Retinal pigment epithelial cell (primary cell): ENCODE measurements around the gene SLC17A4.

Source experiments
- DNase-seq: peaks from one replicate; pipeline ENCODE4 v3.0.0-alpha.2; 2010; ENCODE audit warnings: low read depth
- H3K4me3 ChIP-seq: 2 replicates; pipeline ENCODE4 v1.5.1; 2011; ENCODE audit warnings: mild to moderate bottlenecking, low read length, control low read depth, moderate library complexity
- TF ChIP-seq, protein P1 (sequence below): conservative IDR thresholded peaks from 2 replicates; pipeline ENCODE4 v1.5.1; 2011; ENCODE audit warnings: low read depth, low read length, control low read depth, inconsistent platforms

Gene SLC17A4

GRCh38 chr6:25769983-25770382 is 15.4 kb downstream of the SLC17A4 start:
- DNase-seq: no peak
- TF ChIP-seq, protein P1, sequence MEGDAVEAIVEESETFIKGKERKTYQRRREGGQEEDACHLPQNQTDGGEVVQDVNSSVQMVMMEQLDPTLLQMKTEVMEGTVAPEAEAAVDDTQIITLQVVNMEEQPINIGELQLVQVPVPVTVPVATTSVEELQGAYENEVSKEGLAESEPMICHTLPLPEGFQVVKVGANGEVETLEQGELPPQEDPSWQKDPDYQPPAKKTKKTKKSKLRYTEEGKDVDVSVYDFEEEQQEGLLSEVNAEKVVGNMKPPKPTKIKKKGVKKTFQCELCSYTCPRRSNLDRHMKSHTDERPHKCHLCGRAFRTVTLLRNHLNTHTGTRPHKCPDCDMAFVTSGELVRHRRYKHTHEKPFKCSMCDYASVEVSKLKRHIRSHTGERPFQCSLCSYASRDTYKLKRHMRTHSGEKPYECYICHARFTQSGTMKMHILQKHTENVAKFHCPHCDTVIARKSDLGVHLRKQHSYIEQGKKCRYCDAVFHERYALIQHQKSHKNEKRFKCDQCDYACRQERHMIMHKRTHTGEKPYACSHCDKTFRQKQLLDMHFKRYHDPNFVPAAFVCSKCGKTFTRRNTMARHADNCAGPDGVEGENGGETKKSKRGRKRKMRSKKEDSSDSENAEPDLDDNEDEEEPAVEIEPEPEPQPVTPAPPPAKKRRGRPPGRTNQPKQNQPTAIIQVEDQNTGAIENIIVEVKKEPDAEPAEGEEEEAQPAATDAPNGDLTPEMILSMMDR: no peak

DNA sequence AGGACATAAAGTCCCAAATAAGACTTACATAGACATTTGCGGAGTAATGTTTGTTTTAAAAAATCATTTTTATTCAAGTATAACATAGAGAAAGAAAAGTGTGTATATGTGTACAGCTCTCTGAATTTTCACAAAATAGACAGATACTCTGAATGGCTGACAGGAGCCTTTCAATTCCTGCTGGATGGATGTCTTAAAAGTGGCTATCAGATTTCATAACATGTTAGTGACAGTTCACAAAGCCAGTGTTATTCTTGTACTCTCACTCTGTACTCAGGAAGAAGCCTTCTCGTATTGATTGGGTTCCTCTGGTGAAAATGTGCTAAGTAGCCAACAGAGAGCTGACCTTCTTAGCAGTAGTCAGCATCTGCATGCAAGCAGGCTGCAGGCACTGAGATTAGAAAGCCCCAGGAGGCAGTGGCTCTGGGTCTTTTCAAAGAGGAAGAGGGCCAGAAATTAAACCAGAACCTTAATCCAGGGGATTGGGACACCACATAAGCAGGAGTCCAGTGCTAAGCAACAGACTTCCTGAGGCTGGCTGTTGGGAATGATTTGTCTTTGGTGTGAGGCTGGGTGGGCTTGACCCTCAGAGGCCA is 19.7 kb downstream of the SLC17A4 start:
- H3K4me3 ChIP-seq: no peak overlapping the region
- TF ChIP-seq, protein P1: no peak
- no peak for DNase-seq

More at GRCh38 chr6:25769983-25770382, 15.4 kb downstream of the SLC17A4 start:
- no peak overlapping the region for H3K4me3 ChIP-seq

GRCh38 chr6:25777031-25777430 is 22.5 kb downstream of the SLC17A4 start:
- TF ChIP-seq, protein P1: no peak
- DNase-seq: no peak
- no peak overlapping the region for H3K4me3 ChIP-seq

DNA sequence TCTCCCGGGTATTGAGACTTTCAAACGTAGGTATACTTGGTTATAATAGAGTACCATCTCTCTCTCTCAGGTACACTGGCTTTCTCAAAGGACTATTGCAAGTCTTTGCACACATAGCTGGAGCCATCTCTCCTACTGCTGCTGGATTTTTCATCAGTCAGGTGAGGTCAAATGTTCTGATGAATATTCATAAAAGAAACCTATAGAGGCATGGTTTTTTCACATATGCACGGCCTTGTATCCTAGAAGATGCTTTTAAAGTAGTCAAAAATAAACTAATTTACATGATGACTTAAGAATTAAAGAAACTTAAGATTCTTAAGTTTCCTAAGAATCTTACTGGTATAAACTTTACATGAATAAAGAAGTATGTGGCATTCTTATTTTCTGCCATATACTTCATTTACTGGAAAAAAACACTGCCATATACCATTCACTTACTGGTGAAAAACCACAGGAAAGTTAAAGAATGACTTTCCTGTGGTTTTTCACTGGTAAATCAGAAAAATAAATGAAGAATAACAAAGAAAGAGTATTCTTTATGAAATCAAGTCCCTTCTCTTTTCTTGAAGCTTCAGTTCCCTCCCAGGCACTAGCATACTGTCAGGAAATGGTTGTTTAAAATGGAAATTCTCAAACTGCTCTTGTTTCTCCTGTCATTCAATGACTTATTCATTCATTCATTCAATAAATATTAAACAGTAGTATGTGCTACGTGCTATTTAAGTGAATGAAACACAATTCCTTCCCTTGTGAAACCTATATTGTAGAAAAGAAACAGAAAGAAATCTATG is 23.5 kb downstream of the SLC17A4 start:
- DNase-seq: no peak
- TF ChIP-seq, protein P1: no peak

DNA sequence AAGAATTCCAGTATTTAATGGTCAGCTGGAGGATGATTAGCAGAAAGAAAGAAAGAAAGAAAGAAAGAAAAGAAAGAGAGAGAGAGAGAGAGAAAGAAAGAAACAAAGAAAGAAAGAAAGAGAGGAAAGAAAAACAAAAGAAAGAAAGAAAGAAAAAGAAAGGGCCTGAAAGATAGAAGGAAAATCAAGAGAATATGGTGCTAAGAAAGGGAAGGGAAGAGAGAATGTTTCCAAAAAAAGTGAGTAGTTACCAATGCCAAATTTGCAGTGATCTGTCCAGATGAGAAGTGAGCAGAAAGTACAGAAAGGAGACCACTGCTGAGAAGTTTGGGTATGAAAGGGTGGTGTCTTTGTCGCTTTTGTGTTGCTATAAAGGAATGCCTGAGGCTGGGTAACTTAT is 26.6 kb downstream of the SLC17A4 start:
- TF ChIP-seq, protein P1: no peak
- no peak overlapping the region for H3K4me3 ChIP-seq
- no peak for DNase-seq

More for the DNA sequence above, 23.5 kb downstream of the SLC17A4 start:
- no peak overlapping the region for H3K4me3 ChIP-seq

DNA sequence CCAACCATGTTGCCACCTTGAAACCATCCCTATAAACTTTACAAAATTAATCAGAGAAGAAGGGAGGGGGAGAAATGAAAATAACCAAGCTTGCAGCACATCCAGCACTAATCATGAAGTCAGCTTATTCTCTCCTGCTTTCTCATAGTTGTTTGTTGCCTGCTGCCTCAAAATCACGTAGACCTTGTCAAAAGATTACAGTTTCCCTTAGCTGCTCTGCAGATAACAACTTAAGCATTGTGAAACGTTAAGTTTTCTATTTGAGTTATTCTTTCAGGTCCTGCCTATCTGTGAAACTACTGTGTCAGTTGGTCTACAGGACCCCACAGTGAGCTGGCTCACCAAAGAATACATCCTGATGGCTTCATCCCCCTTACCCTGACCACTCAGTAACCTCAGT is 32.9 kb downstream of the SLC17A4 start:
- TF ChIP-seq, protein P1: no peak

More for the DNA sequence above, 32.9 kb downstream of the SLC17A4 start:
- DNase-seq: no peak
- no peak overlapping the region for H3K4me3 ChIP-seq
